Endothelial cell of umbilical vein (primary cell): ENCODE data around the gene RFLNA. TPM values are rescaled to one million over a fixed set of nuclear protein-coding genes. Genes with fewer than 3 reads are reported as not detected.

Source experiments
- BruUV-seq: library from RNA; stranded (reverse); fragments of 400-500 nt; replicated peaks from 2 replicates; lab custom pipeline; 2021; lab: Mats Ljungman, UMichigan
- CTCF ChIA-PET: fragments of 300-600, 350-600 bp; sonication (Branson Sonifier 250); formaldehyde crosslinking; loops from one replicate; lab custom pipeline; 2021; ENCODE audit warnings: antibody characterized with exemption, inconsistent platforms; lab: Charles Lee
- POLR2A ChIA-PET: fragments of 300-600, 350-600 bp; sonication (Branson Sonifier 250); formaldehyde crosslinking; loops from one replicate; lab custom pipeline; 2021; ENCODE audit warnings: antibody characterized with exemption, inconsistent platforms; lab: Charles Lee
- DNase-seq: peaks from one replicate; pipeline ENCODE4 v3.0.0-alpha.2; 2011; ENCODE audit warnings: low read depth, low spot score
- FAIRE-seq: peaks from 2 replicates; lab custom pipeline; 2011; peaks lifted over from hg19 to GRCh38; lab: Jason Lieb, UNC
- H2AFZ ChIP-seq: 2 replicates; pipeline ENCODE4 v1.6.0; 2012; ENCODE audit warnings: low read depth, low read length, control low read depth, inconsistent platforms
- H3K27ac ChIP-seq: 2 replicates; pipeline ENCODE4 v1.5.1; 2011; ENCODE audit warnings: low read depth, mild to moderate bottlenecking, control low read depth, low read length, moderate library complexity; ENCODE audit not compliant: insufficient read depth
- H3K27me3 ChIP-seq, 2 experiments: 2 replicates each; pipeline versions ENCODE4 v1.6.0 to v1.6.1; 2011; ENCODE audit warnings: low read length in 2 of 2, mixed read lengths in 1 of 2; ENCODE audit not compliant: control insufficient read depth in 2 of 2, insufficient read depth in 2 of 2
- H3K36me3 ChIP-seq, 2 experiments: 2 replicates in 1 of 2; 3 replicates in 1 of 2; pipeline ENCODE4 v1.5.1; 2011; ENCODE audit warnings: low read length in 2 of 2, mild to moderate bottlenecking in 1 of 2, moderate library complexity in 1 of 2; ENCODE audit not compliant: control insufficient read depth in 2 of 2, insufficient read depth in 2 of 2; ENCODE audit errors: extremely low read depth in 1 of 2
- H3K4me1 ChIP-seq: 3 replicates; pipeline ENCODE4 v1.5.1; 2011; ENCODE audit warnings: mild to moderate bottlenecking, low read length; ENCODE audit not compliant: control insufficient read depth, insufficient read depth; ENCODE audit errors: extremely low read depth
- H3K4me2 ChIP-seq: 2 replicates; pipeline ENCODE4 v1.6.1; 2011; ENCODE audit warnings: low read length, control low read depth, mixed read lengths; ENCODE audit not compliant: insufficient read depth
- H3K4me3 ChIP-seq, 3 experiments: fragments of 200-600 bp in 1 of 3; sonication (generic), shearing (Covaris generic) in 1 of 3; replicated peaks in 1 of 3; 2 replicates each; pipeline ENCODE4 v1.5.1; 2011 to 2016; ENCODE audit warnings: control low read depth in 3 of 3, low read length in 3 of 3, mild to moderate bottlenecking in 2 of 3, inconsistent platforms in 1 of 3, low read depth in 1 of 3, moderate library complexity in 1 of 3; ENCODE audit not compliant: insufficient read depth in 1 of 3
- H3K79me2 ChIP-seq: 2 replicates; pipeline ENCODE4 v1.6.0; 2012; ENCODE audit warnings: low read length, inconsistent platforms; ENCODE audit not compliant: control insufficient read depth, insufficient read depth
- H3K9ac ChIP-seq: replicated peaks from 2 replicates; pipeline ENCODE3; 2011; ENCODE audit warnings: low read length, control low read depth; ENCODE audit not compliant: insufficient read depth; ENCODE audit errors: extremely low read depth
- H3K9me1 ChIP-seq: replicated peaks from 3 replicates; pipeline ENCODE4 v1.6.0; 2011; ENCODE audit warnings: mild to moderate bottlenecking, low read length; ENCODE audit not compliant: control insufficient read depth, insufficient read depth; ENCODE audit errors: extremely low read depth
- H3K9me3 ChIP-seq: replicated peaks from 2 replicates; pipeline ENCODE4 v1.5.1; 2012; ENCODE audit warnings: low read length, inconsistent platforms; ENCODE audit not compliant: control insufficient read depth, insufficient read depth
- H4K20me1 ChIP-seq: replicated peaks from 2 replicates; pipeline ENCODE3; 2011; ENCODE audit warnings: mild to moderate bottlenecking, low read length; ENCODE audit not compliant: control insufficient read depth, insufficient read depth; ENCODE audit errors: extremely low read depth
- CTCF ChIP-seq, 2 donors: IDR thresholded peaks; 1 replicate in 1 of 2; 2 replicates in 1 of 2; pipeline ENCODE4 v1.5.1; 2011; ENCODE audit warnings: low read length in 2 of 2, mild to moderate bottlenecking in 2 of 2, moderate library complexity in 2 of 2, control low read depth in 1 of 2, inconsistent platforms in 1 of 2, low read depth in 1 of 2; ENCODE audit not compliant: insufficient read depth in 1 of 2; ENCODE audit errors: extremely low read depth in 1 of 2
- EZH2 ChIP-seq: IDR thresholded peaks from 2 replicates; pipeline ENCODE4 v1.6.1; 2012; ENCODE audit warnings: borderline replicate concordance, low read depth, mild to moderate bottlenecking, moderate library complexity, low read length, inconsistent platforms; ENCODE audit not compliant: severe bottlenecking
- FOS ChIP-seq: IDR thresholded peaks from 2 replicates; pipeline ENCODE4 v1.6.1; 2011; ENCODE audit warnings: mild to moderate bottlenecking, low read length, moderate library complexity, borderline replicate concordance; ENCODE audit not compliant: insufficient read depth
- GATA2 ChIP-seq: IDR thresholded peaks from 2 replicates; pipeline ENCODE4 v1.7.0; 2011; ENCODE audit warnings: low read depth, mild to moderate bottlenecking, moderate library complexity, mixed read lengths, low read length; ENCODE audit not compliant: insufficient read length, insufficient read depth
- MAX ChIP-seq: IDR thresholded peaks from 2 replicates; pipeline ENCODE4 v1.6.1; 2011; ENCODE audit not compliant: insufficient read depth, insufficient read length
- MYC ChIP-seq: IDR thresholded peaks from one replicate; pipeline ENCODE4 v1.6.1; 2011; ENCODE audit warnings: mild to moderate bottlenecking, low read depth, low read length
- POLR2A ChIP-seq: IDR thresholded peaks from 2 replicates; pipeline ENCODE4 v1.6.1; 2012; ENCODE audit warnings: low read depth, mild to moderate bottlenecking, control low read depth, low read length
- POLR2AphosphoS5 ChIP-seq: IDR thresholded peaks from 2 replicates; pipeline ENCODE4 v1.6.1; 2012; ENCODE audit warnings: low read depth, mild to moderate bottlenecking, control low read depth, low read length, moderate library complexity; ENCODE audit not compliant: insufficient read depth
- dilution Hi-C: fragments of 300-500 bp; cut with MboI; formaldehyde crosslinking; loops from one replicate; pipeline ENCODE4 v1.15.0; 2019; ENCODE audit warnings: low sequenced_read_pairs; ENCODE audit not compliant: extremely low pct_ligation_motif_present
- intact Hi-C: fragments of 100-400 bp; cut with micrococcal nuclease; formaldehyde crosslinking; loops from one replicate; pipeline ENCODE4 v1.10.0; 2022
- polyA plus RNA-seq, 4 experiments: library from polyadenylated mRNA; depleted of rRNA in 3 of 4; stranded (reverse) in 3 of 4; unstranded in 1 of 4; fragments of >200 nt; gene quantifications; 2 replicates each; pipeline versions ENCODE4 v1.2.1 to v1.2.3, GENCODE V29; 2011 to 2012; ENCODE audit warnings: missing spikeins in 1 of 4
- total RNA-seq: library from RNA; stranded (reverse); gene quantifications from 2 replicates; pipeline ENCODE4 v1.2.3, GENCODE V29; 2021

RFLNA gene
- total and polyA plus RNA-seq, 2 donors (not counting 3 experiments of a cell fraction or from before 2014, with no cell fraction given) = 19.7 to 24.5 TPM

GRCh38 chr12:124338448-124338847, 43.6 kb downstream of the RFLNA start:
- no peak overlapping the region for H3K27ac ChIP-seq
- H3K9me3 ChIP-seq = no peaks in the 10 kb centered on the region
- POLR2A ChIA-PET = no interaction called here
- H3K4me1 ChIP-seq = no peaks in the 10 kb centered on the region
- BruUV-seq = no TSS peak
- no peak overlapping the region for H3K4me2 ChIP-seq
- dilution Hi-C loops (no loop called here), intact Hi-C loops (no loop called here)
- no peak for FAIRE-seq
- H3K79me2 ChIP-seq = no peaks in the 10 kb centered on the region
- H3K9ac ChIP-seq = no peak overlapping the region
- H2AFZ ChIP-seq = no peak overlapping the region
- no peaks in the 10 kb centered on the region for H3K27me3 ChIP-seq
- no peaks in the 10 kb centered on the region for H3K9me1 ChIP-seq
- TF ChIP-seq POLR2AphosphoS5 = peak; percentile 20
- no peak for TF ChIP-seq MYC
- peaks cover 25 to 37% of the 10 kb centered on the region in 2 experiments for H3K36me3 ChIP-seq
- no peak for DNase-seq
- no peak overlapping the region for H3K4me3 ChIP-seq
- CTCF ChIA-PET = interaction anchor here (0.6 to 1.8 kb wide), 4 partner anchors 8 to 302 kb away, joined by 3 to 5 read pairs (median 4); no protein-coding TSS in a partner anchor
- H4K20me1 ChIP-seq = no peaks in the 10 kb centered on the region

GRCh38 chr12:124338876-124339603, 44.1 kb downstream of the RFLNA start:
- Histone ChIP-seq H3K9me3 (no peaks in the 10 kb centered on the region), H3K4me3 (no peak overlapping the region), H3K9me1 (no peaks in the 10 kb centered on the region), H3K79me2 (no peaks in the 10 kb centered on the region), H3K27me3 (no peaks in the 10 kb centered on the region), H2AFZ (no peak overlapping the region), H3K36me3 (peaks cover 25 to 37% of the 10 kb centered on the region in 2 experiments), H3K4me2 (no peak overlapping the region), H4K20me1 (no peaks in the 10 kb centered on the region), H3K9ac (no peak overlapping the region), H3K4me1 (no peaks in the 10 kb centered on the region), H3K27ac (no peak overlapping the region)
- BruUV-seq = no TSS peak
- FAIRE-seq (no peak), DNase-seq (no peak)
- intact Hi-C loops (no loop called here), dilution Hi-C loops (no loop called here)
- ChIA-PET CTCF (interaction anchor here (0.6 to 1.8 kb wide), 2 partner anchors 276 to 303 kb away, joined by 3 to 4 read pairs; no protein-coding TSS in a partner anchor), POLR2A (no interaction called here)
- TF ChIP-seq MYC = no peak
- no peak for TF ChIP-seq MAX
- no peak for TF ChIP-seq FOS
- TF ChIP-seq EZH2 = no peak
- TF ChIP-seq CTCF (IDR thresholded peaks at IDR 0.05; ENCODE audit: extremely low read depth in 1 of 2, insufficient read depth in 1 of 2, low read depth in 1 of 2, low read length in 2 of 2) = no peak
- no peak for TF ChIP-seq GATA2
- no peak for TF ChIP-seq POLR2A
